GM12864 (cell line): Measurements from ENCODE around the gene NEK11.

Experiments
- DNase-seq: peaks from one replicate; pipeline ENCODE4 v3.0.0-alpha.2; 2011; ENCODE audit warnings: low read depth
- H3K4me3 ChIP-seq: 2 replicates; pipeline ENCODE4 v1.5.1; 2011; ENCODE audit warnings: mild to moderate bottlenecking, low read depth, low read length, control low read depth
- TF ChIP-seq, protein P1 (sequence below): IDR thresholded peaks from 2 replicates; pipeline ENCODE4 v1.5.1; 2011; ENCODE audit warnings: low read depth, mild to moderate bottlenecking, moderate library complexity, low read length, control low read depth, inconsistent platforms; ENCODE audit errors: missing control alignments

The NEK11 gene

DNA sequence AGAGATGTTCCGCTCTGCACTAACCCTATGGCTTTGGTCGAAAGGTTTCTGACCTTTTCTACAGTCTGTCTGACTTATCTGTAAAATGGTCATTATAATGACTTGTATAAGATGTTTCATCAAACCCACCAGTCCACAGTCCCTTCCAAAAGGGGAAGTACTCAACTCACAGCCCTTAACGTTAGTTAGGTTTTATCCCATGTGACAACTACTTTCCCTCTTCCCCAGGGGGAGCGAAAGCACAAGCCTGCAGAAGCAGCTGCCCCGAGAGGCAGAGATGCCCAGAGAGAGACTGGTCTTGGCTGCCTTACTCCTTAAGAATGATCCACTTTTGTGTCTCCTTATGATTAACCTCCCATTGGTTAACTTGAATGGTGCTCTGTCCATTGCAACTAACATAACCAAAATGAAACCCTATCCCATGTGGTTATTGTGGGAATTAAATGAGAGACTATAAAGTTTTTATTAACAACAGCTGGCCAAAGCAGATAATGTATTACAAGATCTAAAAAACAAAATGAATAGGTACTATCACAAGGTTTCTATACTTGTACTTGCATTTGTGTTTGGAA lies 6.5 kb upstream of the NEK11 start:
- TF ChIP-seq, protein P1, sequence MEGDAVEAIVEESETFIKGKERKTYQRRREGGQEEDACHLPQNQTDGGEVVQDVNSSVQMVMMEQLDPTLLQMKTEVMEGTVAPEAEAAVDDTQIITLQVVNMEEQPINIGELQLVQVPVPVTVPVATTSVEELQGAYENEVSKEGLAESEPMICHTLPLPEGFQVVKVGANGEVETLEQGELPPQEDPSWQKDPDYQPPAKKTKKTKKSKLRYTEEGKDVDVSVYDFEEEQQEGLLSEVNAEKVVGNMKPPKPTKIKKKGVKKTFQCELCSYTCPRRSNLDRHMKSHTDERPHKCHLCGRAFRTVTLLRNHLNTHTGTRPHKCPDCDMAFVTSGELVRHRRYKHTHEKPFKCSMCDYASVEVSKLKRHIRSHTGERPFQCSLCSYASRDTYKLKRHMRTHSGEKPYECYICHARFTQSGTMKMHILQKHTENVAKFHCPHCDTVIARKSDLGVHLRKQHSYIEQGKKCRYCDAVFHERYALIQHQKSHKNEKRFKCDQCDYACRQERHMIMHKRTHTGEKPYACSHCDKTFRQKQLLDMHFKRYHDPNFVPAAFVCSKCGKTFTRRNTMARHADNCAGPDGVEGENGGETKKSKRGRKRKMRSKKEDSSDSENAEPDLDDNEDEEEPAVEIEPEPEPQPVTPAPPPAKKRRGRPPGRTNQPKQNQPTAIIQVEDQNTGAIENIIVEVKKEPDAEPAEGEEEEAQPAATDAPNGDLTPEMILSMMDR, result no peak
- H3K4me3 ChIP-seq, result no peak overlapping the region
- no peak for DNase-seq

DNA sequence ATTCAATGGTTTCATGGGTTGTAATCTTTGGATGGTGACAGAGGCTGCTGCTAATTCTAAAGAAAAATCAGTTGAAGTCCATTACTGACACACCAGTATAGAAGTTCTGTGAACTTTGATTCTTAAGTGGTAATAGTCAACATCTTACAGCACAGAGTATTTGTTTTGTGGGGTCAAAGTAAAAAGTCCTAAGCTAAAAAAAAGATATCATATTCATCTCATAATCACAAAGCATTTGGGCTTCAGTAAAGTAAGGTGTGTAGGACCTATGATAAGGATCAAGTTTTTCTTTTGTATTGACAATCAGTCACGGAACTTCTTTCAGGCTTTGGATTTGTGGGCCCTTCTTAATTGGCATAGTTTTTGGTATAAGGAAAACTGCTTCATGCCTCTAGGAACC lies 1.1 kb upstream of the NEK11 start:
- TF ChIP-seq, protein P1, result no peak
- H3K4me3 ChIP-seq, result peak overlapping the region; percentile 81; the same call in 1 of the 2 replicates
- DNase-seq, result no peak

- DNase-seq, result no peak
- H3K4me3 ChIP-seq, result no peak overlapping the region
- TF ChIP-seq, protein P1, result no peak
Observed at GRCh38 chr3:131028844-131029243, 2.2 kb downstream of the NEK11 start.

- H3K4me3 ChIP-seq, result no peak overlapping the region
- DNase-seq, result no peak
- TF ChIP-seq, protein P1, result no peak
Observed at GRCh38 chr3:131031660-131032059, 5.0 kb downstream of the NEK11 start.

DNA sequence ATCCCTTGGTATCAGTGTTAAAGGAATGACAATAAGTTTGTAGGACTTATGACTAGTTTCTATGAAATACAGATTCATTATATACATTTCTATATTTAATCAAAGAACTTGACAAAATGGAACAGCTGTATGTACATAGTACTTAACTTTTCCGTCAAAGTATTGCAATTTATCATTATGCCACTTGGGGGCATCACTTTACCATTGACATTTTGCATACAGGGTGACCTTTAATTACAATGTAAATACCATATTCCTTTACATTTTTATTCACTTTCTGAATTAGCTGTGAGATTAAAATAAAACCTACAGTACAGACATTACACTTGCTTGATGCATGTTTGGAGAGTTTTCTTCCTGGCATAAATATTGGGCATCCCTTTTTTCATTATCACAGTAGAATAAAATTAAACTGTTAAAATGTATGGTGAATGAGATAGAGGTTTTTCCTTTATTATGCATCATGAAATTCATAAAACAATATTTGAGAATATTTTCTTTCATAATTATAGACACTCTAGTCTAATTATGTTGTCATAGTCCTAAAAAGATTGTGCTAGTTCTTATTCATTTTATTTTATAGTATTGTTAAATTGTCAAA lies 6.9 kb downstream of the NEK11 start:
- TF ChIP-seq, protein P1, result peak; percentile 52
- peak; percentile 13 for DNase-seq

GRCh38 chr3:131036200-131036816 lies 9.6 kb downstream of the NEK11 start:
- no peak for DNase-seq
- TF ChIP-seq, protein P1, result no peak
- no peak overlapping the region for H3K4me3 ChIP-seq

More for the DNA sequence above, 6.9 kb downstream of the NEK11 start:
- H3K4me3 ChIP-seq, result no peak overlapping the region
